GM12801 (cell line): ENCODE results near the gene VILL.

ENCODE experiments used
- CTCF ChIP-seq: IDR thresholded peaks from one replicate; pipeline ENCODE4 v1.5.1; 2011; ENCODE audit warnings: control low read depth; ENCODE audit not compliant: insufficient read length; ENCODE audit errors: extremely low read depth

VILL gene

GRCh38 chr3:38011111-38011510 lies 20.5 kb downstream of the VILL start:
- no peak for TF ChIP-seq CTCF

- TF ChIP-seq CTCF, result no peak
Measured at GRCh38 chr3:38015485-38015884, 24.9 kb downstream of the VILL start.

GRCh38 chr3:38015984-38016383 lies 25.4 kb downstream of the VILL start:
- no peak for TF ChIP-seq CTCF

- no peak for TF ChIP-seq CTCF
Measured at GRCh38 chr3:38016410-38016809, 25.8 kb downstream of the VILL start.

- TF ChIP-seq CTCF, result no peak
Measured at GRCh38 chr3:38016847-38017444, 26.4 kb downstream of the VILL start.

GRCh38 chr3:38017445-38018295 lies 27.1 kb downstream of the VILL start:
- no peak for TF ChIP-seq CTCF

GRCh38 chr3:38018296-38019266 lies 28.0 kb downstream of the VILL start:
- TF ChIP-seq CTCF, result no peak
